GM12878 (cell line): ENCODE data around the gene BCAS3. TPM values are rescaled to one million over a fixed set of nuclear protein-coding genes. Genes with fewer than 3 reads are reported as not detected.
A peak's percentile ranks its signal among the peaks of the same experiment; 100 is the strongest.

Experiments
- ATAC-seq: fragments of 200-7000 bp; cut with Tn5 transposase; 3 replicates; pipeline ENCODE4 v1.9.1; 2020; ENCODE audit warnings: mild to moderate bottlenecking, moderate library complexity
- BruUV-seq: library from RNA; stranded (reverse); fragments of 400-500 nt; replicated peaks from 2 replicates; lab custom pipeline; 2021; lab: Mats Ljungman, UMichigan
- CTCF ChIA-PET: fragments of 300-600 bp; sonication (Branson Sonifier 250); formaldehyde crosslinking; extraction: SDS; loops from one replicate; lab custom pipeline; 2021; ENCODE audit warnings: inconsistent platforms; lab: Yijun Ruan, JAX
- POLR2A ChIA-PET: fragments of 350-600 bp; formaldehyde crosslinking; extraction: SDS; loops from one replicate; lab custom pipeline; 2021; ENCODE audit warnings: inconsistent platforms; lab: Charles Lee
- RAD21 ChIA-PET: fragments of 300-600 bp; sonication (Branson Sonifier 250); formaldehyde crosslinking; loops from one replicate; lab custom pipeline; 2023; ENCODE audit warnings: antibody characterized with exemption; ENCODE audit not compliant: unreplicated experiment; lab: Charles Lee
- SMC1A ChIA-PET: fragments of 300-600 bp; sonication (Branson Sonifier 250); formaldehyde crosslinking; loops from one replicate; lab custom pipeline; 2023; ENCODE audit not compliant: unreplicated experiment, uncharacterized antibody; lab: Charles Lee
- DNase-seq: peaks from one replicate; pipeline ENCODE4 v3.0.0-alpha.2; 2011; ENCODE audit warnings: low read depth, low spot score
- FAIRE-seq: peaks from 3 replicates; lab custom pipeline; 2011; peaks lifted over from hg19 to GRCh38; lab: Jason Lieb, UNC
- H2AFZ ChIP-seq: 2 replicates; pipeline ENCODE4 v1.6.0; 2011; ENCODE audit warnings: low read depth, low read length, control low read depth; ENCODE audit not compliant: control insufficient read depth
- H3K27ac ChIP-seq: 2 replicates; pipeline ENCODE4 v1.5.1; 2011; ENCODE audit warnings: control low read depth; ENCODE audit not compliant: control insufficient read depth, insufficient read depth
- H3K27me3 ChIP-seq, 2 experiments: replicated peaks in 1 of 2; 2 replicates each; pipeline versions ENCODE4 v1.6.0 to v1.6.1; 2011; ENCODE audit warnings: low read length in 1 of 2; ENCODE audit not compliant: control insufficient read depth in 2 of 2, insufficient read depth in 2 of 2
- H3K36me3 ChIP-seq, 2 experiments: 2 replicates each; pipeline ENCODE4 v1.5.1; 2011; ENCODE audit warnings: low read length in 1 of 2; ENCODE audit not compliant: control insufficient read depth in 2 of 2, insufficient read depth in 2 of 2
- H3K4me1 ChIP-seq: 2 replicates; pipeline ENCODE4 v1.6.1; 2011; ENCODE audit warnings: mild to moderate bottlenecking, low read length, moderate library complexity, mixed read lengths; ENCODE audit not compliant: control insufficient read depth, insufficient read depth
- H3K4me2 ChIP-seq: 2 replicates; pipeline ENCODE4 v1.6.0; 2011; ENCODE audit warnings: control low read depth; ENCODE audit not compliant: control insufficient read depth, insufficient read depth
- H3K4me3 ChIP-seq: fragments of 200-600 bp; sonication (generic); 2 replicates; pipeline ENCODE4 v1.5.1; 2016
- H3K79me2 ChIP-seq: 2 replicates; pipeline ENCODE4 v1.6.0; 2011; ENCODE audit warnings: low read length; ENCODE audit not compliant: control insufficient read depth, insufficient read depth
- H3K9ac ChIP-seq: 2 replicates; pipeline ENCODE4 v1.8.0; 2011; ENCODE audit warnings: low read length, control low read depth, mixed read lengths; ENCODE audit not compliant: control insufficient read depth, insufficient read depth
- H3K9me3 ChIP-seq: replicated peaks from 3 replicates; pipeline ENCODE4 v1.5.1; 2011; ENCODE audit warnings: mild to moderate bottlenecking, low read length; ENCODE audit not compliant: control insufficient read depth, insufficient read depth
- H4K20me1 ChIP-seq: 2 replicates; pipeline ENCODE4 v1.6.0; 2011; ENCODE audit not compliant: control insufficient read depth, insufficient read depth
- BACH1 ChIP-seq: fragments of 450-650 bp; IDR thresholded peaks from 2 replicates; pipeline ENCODE4 v1.6.1; 2017; ENCODE audit warnings: mild to moderate bottlenecking, borderline replicate concordance
- CREM ChIP-seq: IDR thresholded peaks from 2 replicates; pipeline ENCODE4 v1.6.1; 2014; ENCODE audit warnings: antibody characterized with exemption, low read depth
- ETV6 ChIP-seq, 2 experiments: fragments of 450-650 bp in 1 of 2; IDR thresholded peaks in 1 of 2; conservative IDR thresholded peaks in 1 of 2; 2 replicates each; pipeline ENCODE4 v1.6.1; 2014; ENCODE audit warnings: antibody characterized with exemption in 1 of 2, borderline replicate concordance in 1 of 2, low read depth in 1 of 2, mild to moderate bottlenecking in 1 of 2, moderate library complexity in 1 of 2
- JUND ChIP-seq: IDR thresholded peaks from 2 replicates; pipeline ENCODE4 v1.6.1; 2012; ENCODE audit warnings: low read depth, mild to moderate bottlenecking, low read length, improper control_type of control experiment, moderate library complexity
- MXI1 ChIP-seq: fragments of 150-350 bp; IDR thresholded peaks from 2 replicates; pipeline ENCODE4 v1.6.1; 2011; ENCODE audit warnings: low read depth, mild to moderate bottlenecking, inconsistent platforms, low read length, improper control_type of control experiment
- RAD21 ChIP-seq: IDR thresholded peaks from 2 replicates; pipeline ENCODE4 v1.6.1; 2011; ENCODE audit warnings: mild to moderate bottlenecking, low read depth, low read length, moderate library complexity; ENCODE audit not compliant: insufficient read depth
- RAD51 ChIP-seq: fragments of 450-650 bp; IDR thresholded peaks from 2 replicates; pipeline ENCODE4 v1.6.1; 2016; ENCODE audit warnings: moderate library complexity, mild to moderate bottlenecking, inconsistent platforms
- SP1 ChIP-seq: IDR thresholded peaks from one replicate; pipeline ENCODE4 v1.6.1; 2011; ENCODE audit warnings: low read depth, low read length
- TCF12 ChIP-seq: IDR thresholded peaks from 2 replicates; pipeline ENCODE4 v1.6.1; 2011; ENCODE audit warnings: low read depth, mild to moderate bottlenecking, low read length
- ZNF217 ChIP-seq: fragments of 450-650 bp; IDR thresholded peaks from 2 replicates; pipeline ENCODE4 v1.6.1; 2017; ENCODE audit warnings: antibody characterized with exemption, mild to moderate bottlenecking
- ZNF622 ChIP-seq: fragments of 450-650 bp; IDR thresholded peaks from 2 replicates; pipeline ENCODE4 v1.6.1; 2017; ENCODE audit warnings: mild to moderate bottlenecking, inconsistent platforms
- WGBS: methylation state at CpG from one replicate; pipeline ENCODE4 v1.1.6; 2016; ENCODE audit warnings: low lambda C conversion rate; ENCODE audit not compliant: insufficient replicate concordance, insufficient coverage; ENCODE audit errors: missing lambda C conversion rate; 5-methylcytosine and 5-hydroxymethylcytosine counted together
- in situ Hi-C: fragments of 300-500 bp; cut with MboI; formaldehyde crosslinking; loops from 9 replicates; pipeline ENCODE4 v1.14.3; 2018; ENCODE audit warnings: mixed read lengths
- intact Hi-C: fragments of 100-400 bp; cut with micrococcal nuclease; formaldehyde crosslinking; loops from one replicate; pipeline ENCODE4 v1.14.2; 2022; ENCODE audit not compliant: unreplicated experiment
- polyA plus RNA-seq, 11 experiments: library from polyadenylated mRNA; depleted of rRNA in 4 of 11; unstranded in 6 of 11; stranded (reverse) in 5 of 11; fragments of >200 nt; fragmentation: Nextera tagmentation in 4 of 11; fragmentation: Illumina TruSeq in 1 of 11; extraction: Ambion mirVana in 4 of 11; extraction: Trizol in 1 of 11; gene quantifications; 1 replicate in 1 of 11; 2 replicates in 10 of 11; pipeline versions ENCODE4 v1.2.1 to v1.2.3, GENCODE V29; 2011 to 2016; ENCODE audit warnings: inconsistent platforms in 2 of 11, missing spikeins in 2 of 11, low read depth in 1 of 11
- total RNA-seq, 4 experiments: library from RNA; depleted of rRNA in 3 of 4; stranded (reverse); fragments of >200 nt in 3 of 4; fragmentation: Illumina TruSeq in 1 of 4; extraction: Trizol in 1 of 4; gene quantifications; 2 replicates each; pipeline versions ENCODE4 v1.2.1 to v1.2.3, GENCODE V29; 2013 to 2021
- TF ChIP-seq, protein P1 (sequence below): IDR thresholded peaks from 2 replicates; pipeline ENCODE4 v1.6.1; 2012; ENCODE audit warnings: low read depth, low read length, improper control_type of control experiment
- TF ChIP-seq, protein P2 (sequence below): fragments of 450-650 bp; IDR thresholded peaks from 2 replicates; pipeline ENCODE4 v1.6.1; 2017; ENCODE audit warnings: borderline replicate concordance
- TF ChIP-seq, protein P3 (sequence below): IDR thresholded peaks from 2 replicates; pipeline ENCODE4 v1.6.1; 2011; ENCODE audit warnings: low read depth, low read length, improper control_type of control experiment, borderline replicate concordance

BCAS3 gene
- total and polyA plus RNA-seq, 10 of the 15 experiments (the other 5 are each of a cell fraction or from before 2014, with no cell fraction given), result 2.1 to 11.0 (median 6.6) TPM

DNA sequence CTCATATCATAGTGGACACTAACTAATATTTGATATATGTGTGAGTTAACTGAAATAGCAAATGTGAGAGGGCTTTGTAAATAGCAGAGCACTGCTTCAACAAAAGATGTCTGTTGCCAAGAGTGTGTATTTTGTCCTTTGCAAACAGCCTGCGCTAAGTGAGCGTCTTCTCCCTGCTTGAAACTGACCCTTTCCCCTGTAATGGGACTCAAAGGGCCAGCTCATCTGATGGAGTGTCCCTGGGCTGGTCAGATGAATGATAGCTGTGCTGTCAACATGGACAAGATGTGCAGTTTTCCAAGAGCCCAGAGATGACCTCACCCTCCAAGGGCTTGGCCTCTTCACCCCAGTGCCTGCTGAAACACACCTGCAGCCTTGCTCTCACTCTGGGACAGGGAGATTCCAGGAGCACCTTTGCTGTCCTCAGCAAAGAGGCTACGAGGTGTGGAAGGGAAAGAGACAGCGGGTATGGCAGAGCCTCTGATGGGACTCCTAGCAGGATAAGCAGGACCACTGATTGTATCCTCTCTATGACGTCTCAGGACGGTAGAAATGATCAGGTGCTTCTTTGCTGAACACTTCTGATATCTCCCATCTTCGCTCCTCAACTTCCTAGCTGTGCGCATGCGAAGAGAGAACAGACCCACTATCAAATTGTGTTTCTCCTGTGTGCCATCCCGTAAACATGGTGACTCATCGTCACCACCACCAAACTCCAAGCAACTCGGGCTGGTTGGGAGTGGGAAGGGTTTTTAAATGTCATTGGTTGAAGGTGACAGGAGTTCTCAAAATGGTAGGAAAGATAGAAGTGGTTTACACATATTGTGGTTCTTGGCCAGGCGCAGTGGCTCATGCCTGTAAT lies 686.2 kb downstream of the BCAS3 start:
- H3K4me1 ChIP-seq, result no peaks in the 10 kb centered on the region
- H3K27ac ChIP-seq, result no peak overlapping the region
- H4K20me1 ChIP-seq, result no peaks in the 10 kb centered on the region
- in situ Hi-C loops (no loop called here), intact Hi-C loops (loop anchor here (10.0 kb wide), 1 partner anchor 639 kb away; no protein-coding TSS in a partner anchor)
- POLR2A ChIA-PET, result no interaction called here
- FAIRE-seq, result no peak
- H2AFZ ChIP-seq, result no peak overlapping the region
- no peaks in the 10 kb centered on the region for H3K36me3 ChIP-seq
- ATAC-seq, result no peak
- H3K4me2 ChIP-seq, result no peak overlapping the region
- no peak overlapping the region for H3K4me3 ChIP-seq
- 35% methylated on average over 13 of the region's 13 CpGs for WGBS
- H3K9me3 ChIP-seq, result no peaks in the 10 kb centered on the region
- RAD21 ChIA-PET, result no interaction called here
- no TSS peak for BruUV-seq
- peak in 1 of 2 experiments; percentile 31; a peak in 1 of 4 replicates for TF ChIP-seq ETV6 (conservative IDR thresholded peaks at IDR 0.05 in 1 of 2, IDR thresholded peaks at IDR 0.05 in 1 of 2; ENCODE audit: borderline replicate concordance in 1 of 2, low read depth in 1 of 2)
- no peak for TF ChIP-seq RAD51
- SMC1A ChIA-PET, result no interaction called here
- no peaks in the 10 kb centered on the region for H3K79me2 ChIP-seq
- no peak overlapping the region for H3K9ac ChIP-seq
- DNase-seq, result no peak
- H3K27me3 ChIP-seq, result no peaks in the 10 kb centered on the region
- CTCF ChIA-PET, result interaction anchor here (0.6 kb wide), 1 partner anchor 9 kb away, joined by 3 read pairs; no protein-coding TSS in a partner anchor

DNA sequence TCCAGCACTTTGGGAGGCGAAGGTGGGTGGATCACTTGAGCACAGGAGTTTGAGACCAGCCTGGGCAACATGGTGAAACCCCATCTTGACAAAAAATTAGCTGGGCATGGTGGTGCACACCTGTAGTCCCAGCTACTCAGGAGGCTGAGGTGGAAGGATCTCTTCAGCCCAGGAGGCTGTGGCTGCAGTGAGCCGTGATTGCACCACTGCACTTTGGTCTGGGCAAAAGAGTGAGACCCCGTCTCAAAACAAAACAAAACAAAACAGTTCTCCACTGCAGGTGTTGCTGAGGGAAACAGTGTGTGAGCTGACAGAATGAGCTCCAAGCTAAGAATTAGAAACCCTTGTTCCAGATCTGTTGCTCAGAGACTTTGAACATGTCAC lies 686.8 kb downstream of the BCAS3 start:
- CTCF ChIA-PET, result no interaction called here
- Histone ChIP-seq H3K79me2 (no peaks in the 10 kb centered on the region), H2AFZ (no peak overlapping the region), H3K4me3 (no peak overlapping the region), H3K9ac (no peak overlapping the region), H3K4me1 (no peaks in the 10 kb centered on the region), H4K20me1 (no peaks in the 10 kb centered on the region), H3K27ac (no peak overlapping the region), H3K9me3 (no peaks in the 10 kb centered on the region), H3K36me3 (no peaks in the 10 kb centered on the region), H3K4me2 (no peak overlapping the region), H3K27me3 (no peaks in the 10 kb centered on the region)
- DNase-seq, result no peak
- SMC1A ChIA-PET, result no interaction called here
- POLR2A ChIA-PET, result no interaction called here
- WGBS, result 2% methylated on average over 3 of the region's 3 CpGs
- no TSS peak for BruUV-seq
- no peak for FAIRE-seq
- in situ Hi-C loops (no loop called here), intact Hi-C loops (loop anchor here (10.0 kb wide), 1 partner anchor 640 kb away; no protein-coding TSS in a partner anchor)
- RAD21 ChIA-PET, result no interaction called here
- TF ChIP-seq, protein P1, sequence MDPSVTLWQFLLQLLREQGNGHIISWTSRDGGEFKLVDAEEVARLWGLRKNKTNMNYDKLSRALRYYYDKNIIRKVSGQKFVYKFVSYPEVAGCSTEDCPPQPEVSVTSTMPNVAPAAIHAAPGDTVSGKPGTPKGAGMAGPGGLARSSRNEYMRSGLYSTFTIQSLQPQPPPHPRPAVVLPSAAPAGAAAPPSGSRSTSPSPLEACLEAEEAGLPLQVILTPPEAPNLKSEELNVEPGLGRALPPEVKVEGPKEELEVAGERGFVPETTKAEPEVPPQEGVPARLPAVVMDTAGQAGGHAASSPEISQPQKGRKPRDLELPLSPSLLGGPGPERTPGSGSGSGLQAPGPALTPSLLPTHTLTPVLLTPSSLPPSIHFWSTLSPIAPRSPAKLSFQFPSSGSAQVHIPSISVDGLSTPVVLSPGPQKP, result no peak
- TF ChIP-seq TCF12, result no peak
- no peak for TF ChIP-seq CREM
- TF ChIP-seq ZNF217, result no peak
- TF ChIP-seq SP1, result no peak
- no peak for TF ChIP-seq MXI1
- no peak for TF ChIP-seq RAD21
- TF ChIP-seq, protein P2, sequence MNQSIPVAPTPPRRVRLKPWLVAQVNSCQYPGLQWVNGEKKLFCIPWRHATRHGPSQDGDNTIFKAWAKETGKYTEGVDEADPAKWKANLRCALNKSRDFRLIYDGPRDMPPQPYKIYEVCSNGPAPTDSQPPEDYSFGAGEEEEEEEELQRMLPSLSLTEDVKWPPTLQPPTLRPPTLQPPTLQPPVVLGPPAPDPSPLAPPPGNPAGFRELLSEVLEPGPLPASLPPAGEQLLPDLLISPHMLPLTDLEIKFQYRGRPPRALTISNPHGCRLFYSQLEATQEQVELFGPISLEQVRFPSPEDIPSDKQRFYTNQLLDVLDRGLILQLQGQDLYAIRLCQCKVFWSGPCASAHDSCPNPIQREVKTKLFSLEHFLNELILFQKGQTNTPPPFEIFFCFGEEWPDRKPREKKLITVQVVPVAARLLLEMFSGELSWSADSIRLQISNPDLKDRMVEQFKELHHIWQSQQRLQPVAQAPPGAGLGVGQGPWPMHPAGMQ, result no peak
- TF ChIP-seq, protein P3, sequence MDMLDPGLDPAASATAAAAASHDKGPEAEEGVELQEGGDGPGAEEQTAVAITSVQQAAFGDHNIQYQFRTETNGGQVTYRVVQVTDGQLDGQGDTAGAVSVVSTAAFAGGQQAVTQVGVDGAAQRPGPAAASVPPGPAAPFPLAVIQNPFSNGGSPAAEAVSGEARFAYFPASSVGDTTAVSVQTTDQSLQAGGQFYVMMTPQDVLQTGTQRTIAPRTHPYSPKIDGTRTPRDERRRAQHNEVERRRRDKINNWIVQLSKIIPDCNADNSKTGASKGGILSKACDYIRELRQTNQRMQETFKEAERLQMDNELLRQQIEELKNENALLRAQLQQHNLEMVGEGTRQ, result no peak
- TF ChIP-seq JUND, result no peak
- no peak for TF ChIP-seq ZNF622
- no peak for TF ChIP-seq BACH1
- ATAC-seq, result no peak
